Endothelial cell of umbilical vein (primary cell): ENCODE measurements around the gene HBA2. TPM values are rescaled to one million over a fixed set of nuclear protein-coding genes. Genes with fewer than 3 reads are reported as not detected.
A peak's percentile ranks its signal among the peaks of the same experiment; 100 is the strongest.

Experiments
- BruUV-seq: library from RNA; stranded (reverse); fragments of 400-500 nt; replicated peaks from 2 replicates; lab custom pipeline; 2021; lab: Mats Ljungman, UMichigan
- CTCF ChIA-PET: fragments of 300-600, 350-600 bp; sonication (Branson Sonifier 250); formaldehyde crosslinking; loops from one replicate; lab custom pipeline; 2021; ENCODE audit warnings: antibody characterized with exemption, inconsistent platforms; lab: Charles Lee
- POLR2A ChIA-PET: fragments of 300-600, 350-600 bp; sonication (Branson Sonifier 250); formaldehyde crosslinking; loops from one replicate; lab custom pipeline; 2021; ENCODE audit warnings: antibody characterized with exemption, inconsistent platforms; lab: Charles Lee
- DNase-seq: peaks from one replicate; pipeline ENCODE4 v3.0.0-alpha.2; 2011; ENCODE audit warnings: low read depth, low spot score
- FAIRE-seq: peaks from 2 replicates; lab custom pipeline; 2011; peaks lifted over from hg19 to GRCh38; lab: Jason Lieb, UNC
- H2AFZ ChIP-seq: 2 replicates; pipeline ENCODE4 v1.6.0; 2012; ENCODE audit warnings: low read depth, low read length, control low read depth, inconsistent platforms
- H3K27ac ChIP-seq: 2 replicates; pipeline ENCODE4 v1.5.1; 2011; ENCODE audit warnings: low read depth, mild to moderate bottlenecking, control low read depth, low read length, moderate library complexity; ENCODE audit not compliant: insufficient read depth
- H3K27me3 ChIP-seq, 2 experiments: 2 replicates each; pipeline versions ENCODE4 v1.6.0 to v1.6.1; 2011; ENCODE audit warnings: low read length in 2 of 2, mixed read lengths in 1 of 2; ENCODE audit not compliant: control insufficient read depth in 2 of 2, insufficient read depth in 2 of 2
- H3K36me3 ChIP-seq, 2 experiments: 2 replicates in 1 of 2; 3 replicates in 1 of 2; pipeline ENCODE4 v1.5.1; 2011; ENCODE audit warnings: low read length in 2 of 2, mild to moderate bottlenecking in 1 of 2, moderate library complexity in 1 of 2; ENCODE audit not compliant: control insufficient read depth in 2 of 2, insufficient read depth in 2 of 2; ENCODE audit errors: extremely low read depth in 1 of 2
- H3K4me1 ChIP-seq: 3 replicates; pipeline ENCODE4 v1.5.1; 2011; ENCODE audit warnings: mild to moderate bottlenecking, low read length; ENCODE audit not compliant: control insufficient read depth, insufficient read depth; ENCODE audit errors: extremely low read depth
- H3K4me2 ChIP-seq: 2 replicates; pipeline ENCODE4 v1.6.1; 2011; ENCODE audit warnings: low read length, control low read depth, mixed read lengths; ENCODE audit not compliant: insufficient read depth
- H3K4me3 ChIP-seq, 3 experiments: fragments of 200-600 bp in 1 of 3; sonication (generic), shearing (Covaris generic) in 1 of 3; replicated peaks in 1 of 3; 2 replicates each; pipeline ENCODE4 v1.5.1; 2011 to 2016; ENCODE audit warnings: control low read depth in 3 of 3, low read length in 3 of 3, mild to moderate bottlenecking in 2 of 3, inconsistent platforms in 1 of 3, low read depth in 1 of 3, moderate library complexity in 1 of 3; ENCODE audit not compliant: insufficient read depth in 1 of 3
- H3K79me2 ChIP-seq: 2 replicates; pipeline ENCODE4 v1.6.0; 2012; ENCODE audit warnings: low read length, inconsistent platforms; ENCODE audit not compliant: control insufficient read depth, insufficient read depth
- H3K9ac ChIP-seq: replicated peaks from 2 replicates; pipeline ENCODE3; 2011; ENCODE audit warnings: low read length, control low read depth; ENCODE audit not compliant: insufficient read depth; ENCODE audit errors: extremely low read depth
- H3K9me1 ChIP-seq: replicated peaks from 3 replicates; pipeline ENCODE4 v1.6.0; 2011; ENCODE audit warnings: mild to moderate bottlenecking, low read length; ENCODE audit not compliant: control insufficient read depth, insufficient read depth; ENCODE audit errors: extremely low read depth
- H3K9me3 ChIP-seq: replicated peaks from 2 replicates; pipeline ENCODE4 v1.5.1; 2012; ENCODE audit warnings: low read length, inconsistent platforms; ENCODE audit not compliant: control insufficient read depth, insufficient read depth
- H4K20me1 ChIP-seq: replicated peaks from 2 replicates; pipeline ENCODE3; 2011; ENCODE audit warnings: mild to moderate bottlenecking, low read length; ENCODE audit not compliant: control insufficient read depth, insufficient read depth; ENCODE audit errors: extremely low read depth
- EZH2 ChIP-seq: IDR thresholded peaks from 2 replicates; pipeline ENCODE4 v1.6.1; 2012; ENCODE audit warnings: borderline replicate concordance, low read depth, mild to moderate bottlenecking, moderate library complexity, low read length, inconsistent platforms; ENCODE audit not compliant: severe bottlenecking
- FOS ChIP-seq: IDR thresholded peaks from 2 replicates; pipeline ENCODE4 v1.6.1; 2011; ENCODE audit warnings: mild to moderate bottlenecking, low read length, moderate library complexity, borderline replicate concordance; ENCODE audit not compliant: insufficient read depth
- GATA2 ChIP-seq: IDR thresholded peaks from 2 replicates; pipeline ENCODE4 v1.7.0; 2011; ENCODE audit warnings: low read depth, mild to moderate bottlenecking, moderate library complexity, mixed read lengths, low read length; ENCODE audit not compliant: insufficient read length, insufficient read depth
- JUN ChIP-seq: IDR thresholded peaks from 2 replicates; pipeline ENCODE4 v1.6.1; 2011; ENCODE audit warnings: borderline replicate concordance, low read depth; ENCODE audit not compliant: insufficient read length, insufficient read depth
- MYC ChIP-seq: IDR thresholded peaks from one replicate; pipeline ENCODE4 v1.6.1; 2011; ENCODE audit warnings: mild to moderate bottlenecking, low read depth, low read length
- POLR2A ChIP-seq: IDR thresholded peaks from 2 replicates; pipeline ENCODE4 v1.6.1; 2012; ENCODE audit warnings: low read depth, mild to moderate bottlenecking, control low read depth, low read length
- dilution Hi-C: fragments of 300-500 bp; cut with MboI; formaldehyde crosslinking; loops from one replicate; pipeline ENCODE4 v1.15.0; 2019; ENCODE audit warnings: low sequenced_read_pairs; ENCODE audit not compliant: extremely low pct_ligation_motif_present
- intact Hi-C: fragments of 100-400 bp; cut with micrococcal nuclease; formaldehyde crosslinking; loops from one replicate; pipeline ENCODE4 v1.10.0; 2022
- polyA plus RNA-seq, 4 experiments: library from polyadenylated mRNA; depleted of rRNA in 3 of 4; stranded (reverse) in 3 of 4; unstranded in 1 of 4; fragments of >200 nt; gene quantifications; 2 replicates each; pipeline versions ENCODE4 v1.2.1 to v1.2.3, GENCODE V29; 2011 to 2012; ENCODE audit warnings: missing spikeins in 1 of 4
- total RNA-seq: library from RNA; stranded (reverse); gene quantifications from 2 replicates; pipeline ENCODE4 v1.2.3, GENCODE V29; 2021
- TF ChIP-seq, protein P1 (sequence below), 2 donors: IDR thresholded peaks; 1 replicate in 1 of 2; 2 replicates in 1 of 2; pipeline ENCODE4 v1.5.1; 2011; ENCODE audit warnings: low read length in 2 of 2, mild to moderate bottlenecking in 2 of 2, moderate library complexity in 2 of 2, control low read depth in 1 of 2, inconsistent platforms in 1 of 2, low read depth in 1 of 2; ENCODE audit not compliant: insufficient read depth in 1 of 2; ENCODE audit errors: extremely low read depth in 1 of 2
- TF ChIP-seq, protein P2 (sequence below): IDR thresholded peaks from 2 replicates; pipeline ENCODE4 v1.6.1; 2011; ENCODE audit not compliant: insufficient read depth, insufficient read length

The HBA2 gene
- total and polyA plus RNA-seq, 2 donors (not counting 3 experiments of a cell fraction or from before 2014, with no cell fraction given): not detected

DNA sequence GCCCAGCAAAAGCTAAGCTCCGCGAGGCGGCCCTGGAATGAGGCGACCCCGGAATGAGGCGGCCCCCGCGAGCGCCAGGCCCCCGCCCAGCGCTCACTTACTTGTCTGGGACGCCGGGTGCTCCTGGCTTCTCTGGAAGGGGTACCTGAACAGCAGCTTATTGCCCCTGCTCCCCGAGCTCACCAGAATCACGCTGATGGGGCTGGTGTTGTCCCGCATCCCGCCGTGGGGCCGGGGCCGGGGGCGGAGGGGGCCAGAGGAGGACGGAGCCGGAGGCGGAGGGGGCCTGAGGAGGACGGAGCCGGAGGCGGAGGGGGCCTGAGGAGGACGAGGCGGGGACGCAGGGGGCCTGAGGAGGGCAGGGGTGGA is 34.6 kb upstream of the HBA2 start:
- dilution Hi-C loops (no loop called here), intact Hi-C loops (no loop called here)
- DNase-seq (peak; percentile 18), FAIRE-seq (no peak)
- Histone ChIP-seq H3K9me3 (no peaks in the 10 kb centered on the region), H3K79me2 (peaks cover 20% of the 10 kb centered on the region), H2AFZ (peak overlapping the region; percentile 52), H3K4me1 (peaks cover 3% of the 10 kb centered on the region), H3K27me3 (no peaks in the 10 kb centered on the region), H3K4me2 (peak overlapping the region; percentile 40), H3K36me3 (no peaks in the 10 kb centered on the region), H3K4me3 (peak overlapping the region; percentile 47 to 79 (median 65)), H3K9me1 (no peaks in the 10 kb centered on the region), H3K9ac (peak overlapping the region; percentile 59), H3K27ac (peak overlapping the region; percentile 2), H4K20me1 (no peaks in the 10 kb centered on the region)
- TF ChIP-seq, protein P1, sequence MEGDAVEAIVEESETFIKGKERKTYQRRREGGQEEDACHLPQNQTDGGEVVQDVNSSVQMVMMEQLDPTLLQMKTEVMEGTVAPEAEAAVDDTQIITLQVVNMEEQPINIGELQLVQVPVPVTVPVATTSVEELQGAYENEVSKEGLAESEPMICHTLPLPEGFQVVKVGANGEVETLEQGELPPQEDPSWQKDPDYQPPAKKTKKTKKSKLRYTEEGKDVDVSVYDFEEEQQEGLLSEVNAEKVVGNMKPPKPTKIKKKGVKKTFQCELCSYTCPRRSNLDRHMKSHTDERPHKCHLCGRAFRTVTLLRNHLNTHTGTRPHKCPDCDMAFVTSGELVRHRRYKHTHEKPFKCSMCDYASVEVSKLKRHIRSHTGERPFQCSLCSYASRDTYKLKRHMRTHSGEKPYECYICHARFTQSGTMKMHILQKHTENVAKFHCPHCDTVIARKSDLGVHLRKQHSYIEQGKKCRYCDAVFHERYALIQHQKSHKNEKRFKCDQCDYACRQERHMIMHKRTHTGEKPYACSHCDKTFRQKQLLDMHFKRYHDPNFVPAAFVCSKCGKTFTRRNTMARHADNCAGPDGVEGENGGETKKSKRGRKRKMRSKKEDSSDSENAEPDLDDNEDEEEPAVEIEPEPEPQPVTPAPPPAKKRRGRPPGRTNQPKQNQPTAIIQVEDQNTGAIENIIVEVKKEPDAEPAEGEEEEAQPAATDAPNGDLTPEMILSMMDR (IDR thresholded peaks at IDR 0.05; ENCODE audit: extremely low read depth in 1 of 2, insufficient read depth in 1 of 2, low read depth in 1 of 2, low read length in 2 of 2): no peak
- TF ChIP-seq GATA2 (no peak), FOS (no peak), JUN (no peak), EZH2 (no peak), MYC (no peak), POLR2A (no peak)
- TF ChIP-seq, protein P2, sequence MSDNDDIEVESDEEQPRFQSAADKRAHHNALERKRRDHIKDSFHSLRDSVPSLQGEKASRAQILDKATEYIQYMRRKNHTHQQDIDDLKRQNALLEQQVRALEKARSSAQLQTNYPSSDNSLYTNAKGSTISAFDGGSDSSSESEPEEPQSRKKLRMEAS: no peak
- CTCF ChIA-PET: interaction anchor here (1.0 to 2.6 kb wide), 4 partner anchors 19 to 72 kb away, joined by 3 to 16 read pairs (median 4); no protein-coding TSS in a partner anchor
- POLR2A ChIA-PET: no interaction called here
- BruUV-seq: no TSS peak
